Measurements from ENCODE around the gene HIPK4.

- TF ChIP-seq CTCF (conservative IDR thresholded peaks at IDR 0.05; ENCODE audit: low read depth, low read length) (peak; percentile 40), EZH2 (IDR thresholded peaks at IDR 0.05; ENCODE audit: borderline replicate concordance, low read depth, low read length, poor library complexity, severe bottlenecking) (no peak)
These were observed 23.1 kb downstream of the HIPK4 start for GRCh38 chr19:40366697-40367561.
